Activated naive CD4-positive, alpha-beta T cell (primary cell): ENCODE measurements around the gene NUAK2.

Experiments used
- DNase-seq, 4 experiments: peaks; one replicate each; lab custom pipeline; 2025; lab: John Stamatoyannopoulos, UW

NUAK2 gene

DNA sequence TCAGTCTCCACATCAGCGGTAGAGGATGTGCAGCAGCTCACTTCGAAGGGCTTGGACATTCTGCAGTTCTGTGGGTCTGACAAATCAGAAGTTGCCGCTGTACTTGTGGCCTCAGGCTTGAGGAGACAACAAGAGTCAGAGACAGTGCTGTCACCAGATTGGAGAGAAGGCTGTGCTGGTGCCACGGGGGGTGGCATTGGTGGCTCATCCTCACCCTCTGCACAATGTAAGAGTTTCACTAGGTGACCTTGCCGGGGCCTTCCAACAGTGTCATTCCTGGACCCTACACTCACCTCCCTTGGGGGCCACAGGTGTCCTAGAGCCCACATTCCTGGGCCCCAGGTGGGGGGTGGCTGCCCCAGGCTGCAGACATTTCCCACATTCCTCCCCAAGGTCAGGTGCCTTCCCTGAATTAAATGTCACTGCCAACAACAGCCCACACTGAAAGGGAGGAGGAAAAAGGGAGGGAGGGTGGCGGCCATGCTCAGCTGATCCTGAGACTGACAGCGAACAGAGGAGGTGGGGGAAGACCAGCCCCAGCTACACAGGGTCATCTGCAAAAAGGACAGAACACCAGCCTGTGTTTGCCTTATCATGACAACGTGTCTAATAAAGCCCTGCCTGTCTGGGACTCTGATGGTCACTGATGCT, 47.4 kb downstream of the NUAK2 start:
- no peak for DNase-seq

DNA sequence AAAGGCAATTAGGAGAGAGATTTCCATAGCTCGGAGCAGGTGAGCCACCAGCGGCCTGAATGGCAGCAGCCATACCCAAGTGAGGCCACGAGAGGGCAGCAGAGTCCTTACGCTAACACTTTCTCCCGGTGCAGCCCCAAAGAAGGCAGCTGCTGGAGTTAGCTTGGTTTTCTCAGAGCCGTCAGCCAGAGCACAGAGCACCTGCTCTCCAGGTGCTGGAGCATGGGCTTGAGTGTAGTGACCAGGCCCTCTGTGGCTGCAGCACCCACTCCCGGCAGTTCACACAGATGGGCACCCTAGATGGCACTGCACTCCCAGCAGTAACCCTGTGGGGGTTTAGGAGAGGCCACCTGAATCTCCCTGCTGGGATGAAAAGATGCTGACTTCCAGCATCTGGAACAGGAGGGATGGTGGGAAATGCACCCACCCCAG, 48.0 kb downstream of the NUAK2 start:
- DNase-seq = peak; percentile 52 to 85 (median 80)

DNA sequence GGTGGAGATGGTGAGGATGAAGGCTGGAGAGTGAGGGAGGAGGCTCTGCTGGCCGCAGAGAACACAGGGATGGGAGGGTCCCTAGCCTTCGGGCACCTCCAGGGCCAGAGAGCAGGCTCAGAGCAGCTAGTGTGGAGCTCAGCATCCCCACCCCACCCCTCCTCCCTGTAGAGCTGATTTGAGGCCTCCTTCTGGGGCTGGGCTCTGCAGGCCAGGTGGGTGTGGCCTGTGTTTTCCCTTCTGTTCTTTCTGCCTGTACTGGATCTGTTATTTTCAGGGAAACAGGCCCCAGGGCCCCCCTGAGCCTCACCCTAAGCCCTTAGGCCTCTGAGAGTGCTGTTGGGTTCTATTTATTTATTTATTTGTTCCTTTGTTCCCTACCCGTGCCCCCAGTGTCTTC, 49.0 kb downstream of the NUAK2 start:
- no peak for DNase-seq

DNA sequence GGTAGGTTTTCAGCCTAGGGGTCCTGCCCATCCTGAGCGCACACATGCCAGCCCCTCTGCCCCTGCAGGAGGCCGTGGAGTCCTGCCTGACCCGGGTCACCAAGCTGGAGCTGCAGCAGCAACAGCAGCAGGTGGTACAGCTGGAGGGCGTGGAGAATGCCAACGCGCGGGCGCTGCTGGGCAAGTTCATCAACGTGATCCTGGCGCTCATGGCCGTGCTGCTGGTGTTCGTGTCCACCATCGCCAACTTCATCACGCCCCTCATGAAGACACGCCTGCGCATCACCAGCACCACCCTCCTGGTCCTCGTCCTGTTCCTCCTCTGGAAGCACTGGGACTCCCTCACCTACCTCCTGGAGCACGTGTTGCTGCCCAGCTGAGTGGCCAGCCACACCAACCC, 49.8 kb downstream of the NUAK2 start:
- DNase-seq = no peak

DNA sequence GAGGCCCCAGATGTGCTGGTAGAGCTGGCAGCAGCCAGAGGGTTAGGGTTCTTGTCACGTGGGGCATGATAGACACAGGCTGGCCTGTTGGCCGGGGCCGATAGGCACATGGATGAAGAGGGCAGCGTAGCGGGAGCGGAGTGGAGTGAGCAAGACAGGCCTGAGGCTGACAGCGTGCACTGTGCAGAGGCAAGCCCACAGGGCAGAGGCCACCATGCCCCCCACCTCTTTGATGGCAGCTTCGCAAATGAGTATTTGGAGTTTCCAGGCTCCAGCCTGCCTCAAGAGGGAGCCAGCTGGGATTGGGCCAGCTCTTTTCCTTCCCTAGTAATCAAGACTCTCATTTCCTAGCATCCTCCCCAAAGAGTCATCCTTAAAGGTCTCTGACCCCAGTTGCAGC, 50.3 kb downstream of the NUAK2 start:
- no peak for DNase-seq

DNA sequence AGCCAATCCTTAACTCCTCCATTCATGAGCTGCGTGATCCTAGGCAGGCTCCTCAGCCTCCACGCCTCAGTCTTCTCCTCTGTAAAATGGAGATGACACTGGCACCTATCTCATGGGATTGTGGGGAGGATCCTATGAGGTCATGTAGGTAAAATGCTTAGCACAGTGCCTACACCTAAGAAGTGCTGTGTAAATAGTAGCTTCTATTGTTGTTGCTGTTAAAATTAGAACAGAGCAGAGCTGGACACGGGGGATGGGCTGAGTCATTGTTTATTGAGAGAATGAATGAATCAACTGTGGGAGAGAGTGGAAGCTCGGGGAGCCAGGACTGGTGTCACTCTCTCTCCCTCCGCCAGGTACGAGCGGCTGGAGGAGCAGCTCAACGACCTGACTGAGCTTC, 50.8 kb downstream of the NUAK2 start:
- DNase-seq = no peak

DNA sequence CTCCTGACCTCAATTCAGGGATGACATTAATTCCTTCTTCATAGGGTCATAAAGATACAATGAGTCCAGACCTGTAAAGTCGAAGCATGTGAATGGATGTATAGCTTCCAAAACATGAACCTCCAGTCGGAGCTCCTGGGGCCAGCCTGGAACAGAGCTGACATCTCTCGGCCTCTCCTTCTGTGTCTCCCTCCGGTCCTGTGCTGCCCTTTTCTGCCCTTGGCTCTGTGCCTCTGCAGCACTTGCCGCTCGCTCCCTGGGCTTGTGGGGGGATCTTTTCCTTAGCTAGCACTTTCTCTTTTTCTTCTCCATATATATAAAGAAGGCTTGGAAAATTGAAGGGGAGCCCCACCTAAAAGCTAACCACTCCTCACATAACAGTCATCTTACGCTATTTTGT, 51.3 kb downstream of the NUAK2 start:
- no peak for DNase-seq

DNA sequence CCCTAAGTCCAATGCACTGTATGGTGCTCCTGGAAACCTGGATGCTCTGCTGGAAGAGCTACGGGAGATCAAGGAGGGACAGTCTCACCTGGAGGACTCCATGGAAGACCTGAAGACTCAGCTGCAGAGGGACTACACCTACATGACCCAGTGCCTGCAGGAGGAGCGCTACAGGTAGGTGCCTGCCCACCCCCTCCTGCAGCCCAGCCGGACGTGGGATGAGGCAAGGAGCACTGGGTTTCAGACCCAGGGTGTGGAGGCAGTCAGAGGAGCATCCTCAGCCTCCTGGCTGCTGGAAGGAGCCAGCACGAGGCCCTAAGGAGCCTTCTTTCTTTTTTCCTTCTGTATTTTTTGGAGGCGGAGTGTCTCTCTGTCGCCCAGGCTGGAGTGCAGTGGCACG, 51.8 kb downstream of the NUAK2 start:
- DNase-seq = no peak

DNA sequence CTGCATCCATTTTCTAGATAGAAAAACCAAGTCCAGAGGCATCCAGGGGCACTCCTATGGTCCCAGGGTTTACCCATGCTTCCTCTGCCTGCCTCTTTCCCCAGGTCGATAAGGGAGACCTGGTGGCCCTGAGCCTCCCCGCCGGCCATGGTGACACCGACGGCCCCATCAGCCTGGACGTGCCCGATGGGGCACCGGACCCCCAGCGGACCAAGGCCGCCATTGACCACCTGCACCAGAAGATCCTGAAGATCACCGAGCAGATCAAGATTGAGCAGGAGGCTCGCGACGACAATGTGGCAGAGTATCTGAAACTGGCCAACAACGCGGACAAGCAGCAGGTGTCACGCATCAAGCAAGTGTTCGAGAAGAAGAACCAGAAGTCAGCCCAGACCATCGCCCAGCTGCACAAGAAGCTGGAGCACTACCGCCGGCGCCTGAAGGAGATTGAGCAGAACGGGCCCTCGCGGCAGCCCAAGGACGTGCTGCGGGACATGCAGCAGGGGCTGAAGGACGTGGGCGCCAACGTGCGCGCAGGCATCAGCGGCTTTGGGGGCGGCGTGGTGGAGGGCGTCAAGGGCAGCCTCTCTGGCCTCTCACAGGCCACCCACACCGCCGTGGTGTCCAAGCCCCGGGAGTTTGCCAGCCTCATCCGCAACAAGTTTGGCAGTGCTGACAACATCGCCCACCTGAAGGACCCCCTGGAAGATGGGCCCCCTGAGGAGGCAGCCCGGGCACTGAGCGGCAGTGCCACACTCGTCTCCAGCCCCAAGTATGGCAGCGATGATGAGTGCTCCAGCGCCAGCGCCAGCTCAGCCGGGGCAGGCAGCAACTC, 52.5 kb downstream of the NUAK2 start:
- no peak for DNase-seq

DNA sequence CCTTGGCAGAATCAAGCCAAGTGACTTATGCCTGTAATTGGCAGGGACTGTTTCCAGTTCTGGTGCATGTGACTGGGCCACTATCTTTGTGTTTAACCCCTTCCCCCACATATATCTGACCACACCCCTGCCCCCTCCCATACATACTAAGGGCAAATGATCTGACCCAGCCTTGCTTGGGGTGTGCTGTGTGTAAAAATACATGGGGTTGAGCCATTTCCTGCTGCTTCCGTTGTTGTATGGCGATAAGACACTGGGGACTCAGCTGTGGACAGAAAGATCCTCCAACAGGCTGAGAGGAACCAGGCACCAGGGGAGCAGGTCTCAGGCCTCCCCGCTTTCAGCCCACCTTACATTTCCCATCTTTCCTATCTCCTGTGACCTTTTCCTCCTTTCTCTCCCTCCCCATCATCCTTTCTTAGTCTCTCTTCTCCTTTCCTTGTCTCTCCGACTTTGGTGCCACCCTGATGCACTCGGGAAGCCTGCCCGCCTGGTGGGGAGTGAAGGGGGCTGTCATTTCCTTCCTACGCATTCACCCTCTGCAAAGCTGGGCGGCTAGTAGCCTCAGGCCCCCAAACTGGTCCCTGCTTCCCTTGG, 54.1 kb downstream of the NUAK2 start:
- DNase-seq = no peak

DNA sequence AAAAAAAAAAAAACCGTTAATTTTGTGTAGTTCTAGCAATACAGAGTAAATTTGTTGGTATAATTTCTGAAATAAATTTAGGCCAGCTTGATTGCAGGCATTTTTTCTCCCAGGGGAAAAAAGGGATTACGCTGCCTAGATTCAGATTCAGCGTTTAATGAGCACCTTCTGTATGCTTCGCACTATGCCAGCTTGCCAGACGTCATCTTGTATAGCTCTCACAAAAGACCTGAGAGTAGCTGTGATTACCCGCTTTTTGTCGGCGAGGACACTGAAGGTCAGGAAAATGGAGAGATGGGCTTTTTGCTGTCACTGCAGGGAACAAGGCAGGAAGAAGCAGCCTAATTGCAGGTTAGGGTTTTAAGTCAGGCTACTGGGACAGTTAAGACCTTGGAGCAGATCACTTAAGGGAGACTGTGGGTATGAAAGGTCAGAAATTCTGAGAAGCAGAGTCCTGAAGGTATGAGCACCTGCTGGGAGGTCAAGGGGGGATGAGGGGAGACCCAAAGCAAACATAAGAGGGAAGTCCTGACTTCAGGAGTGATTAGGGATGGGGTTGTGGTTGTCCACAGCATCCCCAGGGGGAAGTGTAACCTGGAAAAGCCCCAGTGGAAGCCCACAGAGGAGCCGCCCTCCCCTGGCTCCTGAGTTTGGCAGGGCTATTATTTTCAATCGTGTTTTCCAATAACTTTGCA, 54.8 kb downstream of the NUAK2 start:
- DNase-seq = no peak

DNA sequence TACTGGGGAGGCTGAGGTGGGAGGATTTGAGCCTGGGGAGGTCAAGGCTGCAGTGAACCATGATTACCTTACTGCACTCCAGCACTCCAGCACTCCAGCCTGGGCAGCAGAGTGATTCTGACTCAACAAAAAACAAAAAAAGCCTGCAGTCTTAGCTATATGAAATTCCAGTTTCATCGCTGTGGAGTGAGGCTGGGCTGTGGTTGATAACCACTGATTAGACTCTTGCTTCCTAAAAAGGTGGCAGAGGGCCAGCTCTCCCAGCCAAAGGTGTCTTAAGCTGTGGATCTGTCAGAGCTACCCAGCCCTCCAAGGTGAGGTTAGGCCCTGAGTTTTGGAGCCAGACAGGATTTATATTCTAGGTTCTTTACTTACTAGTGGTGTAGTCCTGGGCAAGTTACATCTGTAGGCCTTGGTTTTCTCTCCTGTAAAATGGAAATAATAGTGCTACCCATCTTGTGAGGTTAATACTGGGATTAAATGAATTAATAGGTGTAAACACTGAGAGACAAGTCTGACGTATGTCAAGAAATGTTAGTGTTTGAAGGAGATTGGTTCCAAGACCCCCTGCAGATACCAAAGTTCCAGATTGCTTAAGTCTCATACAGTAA, 57.9 kb downstream of the NUAK2 start:
- DNase-seq = no peak

DNA sequence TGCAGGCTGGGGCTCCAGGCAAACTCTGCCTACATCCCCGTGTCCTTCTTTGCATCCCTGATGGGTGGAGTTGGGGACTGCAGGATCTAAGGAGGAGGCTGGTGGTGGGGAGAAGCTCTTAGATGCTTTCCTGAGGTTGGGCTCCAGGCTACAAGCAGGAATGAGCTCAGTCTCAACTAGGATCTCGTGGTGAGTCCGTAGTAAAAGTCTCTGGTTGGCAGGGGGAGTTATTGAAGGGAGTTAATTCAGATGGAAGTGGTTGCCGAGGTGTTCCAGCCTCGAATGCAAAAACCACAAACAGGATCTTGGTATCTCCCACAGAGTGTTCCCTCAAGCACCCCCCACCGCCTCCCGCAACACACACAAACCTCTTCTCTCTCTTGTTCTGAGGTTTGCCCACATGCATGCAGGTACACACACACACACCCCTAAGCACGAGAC, 58.8 kb downstream of the NUAK2 start:
- DNase-seq = no peak

DNA sequence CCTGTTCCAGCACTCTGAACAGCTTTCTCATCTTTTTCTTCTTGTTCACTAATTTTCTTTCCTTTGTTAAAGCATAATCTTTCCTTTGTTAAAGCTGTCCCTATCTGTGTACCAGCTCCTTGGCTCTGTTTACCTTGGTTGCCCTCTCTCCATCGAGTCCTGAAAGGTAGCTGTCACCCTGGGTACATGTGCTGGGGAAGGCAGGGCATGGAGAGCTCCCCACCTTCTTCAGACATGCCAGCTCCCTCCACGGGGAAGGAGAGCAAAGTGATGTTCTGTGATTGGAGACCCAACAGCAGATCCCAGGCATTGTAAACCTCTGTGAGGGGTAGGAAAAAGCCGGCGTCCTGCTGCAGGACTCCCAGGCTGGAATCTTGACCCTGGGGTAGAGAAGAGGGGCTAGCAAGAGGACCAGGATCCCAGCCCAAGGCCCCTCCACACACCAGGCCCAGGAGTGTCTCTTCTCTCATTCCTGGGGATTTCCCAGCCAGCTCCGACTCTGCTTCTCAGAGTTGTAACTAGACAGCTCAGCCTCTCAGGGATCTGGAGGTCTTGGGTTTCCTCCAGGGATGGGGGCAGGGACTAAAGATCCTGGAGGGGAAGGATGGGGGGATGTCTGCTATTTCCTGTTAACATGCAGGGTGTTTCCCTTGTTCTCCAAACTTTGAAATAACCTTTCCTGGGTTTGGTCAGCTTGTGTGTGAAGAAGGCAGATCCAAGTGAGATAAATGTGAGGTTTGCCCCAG, 59.4 kb downstream of the NUAK2 start:
- DNase-seq = no peak

DNA sequence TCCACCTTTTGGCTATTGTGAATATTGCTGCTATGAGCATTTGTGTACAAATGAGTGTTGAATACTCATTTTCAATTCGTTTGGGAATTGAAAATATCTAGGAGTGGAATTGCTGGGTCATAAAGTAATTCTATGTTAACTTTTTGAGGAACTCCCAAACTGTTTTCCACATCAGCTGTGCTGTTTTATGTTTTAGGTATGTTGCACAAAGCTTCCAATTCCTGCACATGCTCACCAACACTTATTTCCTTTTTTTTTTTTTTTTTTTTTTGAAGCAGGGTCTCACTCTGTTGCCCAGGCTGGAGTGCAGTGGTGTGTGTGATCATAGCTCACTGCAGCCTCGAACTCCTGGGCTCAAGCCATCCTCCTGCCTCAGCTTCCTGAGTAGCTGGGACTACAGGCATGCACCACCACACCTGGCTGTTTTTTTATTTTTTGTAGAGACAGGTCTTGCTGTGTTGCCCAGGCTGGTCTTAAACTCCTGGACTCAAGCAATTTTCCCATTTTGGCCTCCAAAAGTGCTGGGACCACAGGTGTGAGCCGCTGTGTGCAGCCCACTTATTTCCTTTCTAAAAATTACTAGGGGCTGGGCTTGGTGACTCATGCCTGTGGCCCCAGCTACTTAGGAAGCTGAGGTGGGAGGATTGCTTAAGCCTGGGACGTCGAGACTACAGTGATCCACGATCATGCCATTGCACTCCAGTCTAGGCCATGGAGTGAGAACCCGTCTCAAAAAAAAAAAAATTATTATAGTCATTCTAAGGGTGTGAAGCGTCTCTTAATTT, 60.4 kb downstream of the NUAK2 start:
- no peak for DNase-seq

DNA sequence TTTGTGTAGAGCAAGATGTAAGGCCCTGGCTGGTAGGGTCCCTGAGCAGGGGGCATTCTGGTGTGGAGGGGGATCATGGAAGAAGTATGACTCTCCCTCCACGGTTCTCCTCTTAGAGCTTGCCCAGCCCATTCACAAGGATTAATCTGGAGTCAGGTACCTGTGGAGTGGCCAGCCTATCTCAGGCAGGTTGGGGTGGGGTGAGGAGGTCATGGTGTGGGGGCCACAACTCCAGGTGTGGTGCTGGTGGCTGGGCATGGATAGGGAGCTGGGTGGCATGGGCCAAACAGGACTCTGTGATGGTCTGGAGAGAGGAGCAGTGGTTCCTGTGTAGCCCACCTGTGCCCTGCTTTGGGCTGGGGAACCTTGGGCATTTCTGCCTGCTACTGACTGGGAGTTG, 61.5 kb downstream of the NUAK2 start:
- DNase-seq = no peak

DNA sequence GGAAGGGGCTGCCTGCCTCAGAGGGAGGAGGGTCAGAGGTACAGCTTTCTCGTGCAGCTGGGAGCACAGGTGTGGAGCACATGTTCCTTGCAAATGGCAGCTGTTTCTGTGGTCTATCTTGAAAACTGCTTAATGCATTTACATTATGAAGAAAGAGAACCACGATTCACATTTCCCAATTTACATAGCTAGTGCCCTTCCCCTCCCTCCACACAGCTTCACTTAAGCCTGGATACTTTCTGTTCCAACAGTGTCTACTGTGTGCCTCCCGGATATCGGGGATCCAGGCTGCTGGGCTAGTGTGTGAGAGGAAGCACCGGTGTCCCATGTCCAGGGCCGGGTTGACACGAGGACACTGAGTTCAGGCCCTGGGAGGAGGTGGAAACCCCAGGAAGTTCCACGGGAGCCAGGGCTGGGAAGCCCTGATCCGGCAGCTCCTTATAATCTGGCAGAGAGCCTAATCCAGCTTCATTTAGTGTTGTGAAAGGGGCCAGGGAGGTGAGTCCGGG, 62.2 kb downstream of the NUAK2 start:
- DNase-seq = no peak

DNA sequence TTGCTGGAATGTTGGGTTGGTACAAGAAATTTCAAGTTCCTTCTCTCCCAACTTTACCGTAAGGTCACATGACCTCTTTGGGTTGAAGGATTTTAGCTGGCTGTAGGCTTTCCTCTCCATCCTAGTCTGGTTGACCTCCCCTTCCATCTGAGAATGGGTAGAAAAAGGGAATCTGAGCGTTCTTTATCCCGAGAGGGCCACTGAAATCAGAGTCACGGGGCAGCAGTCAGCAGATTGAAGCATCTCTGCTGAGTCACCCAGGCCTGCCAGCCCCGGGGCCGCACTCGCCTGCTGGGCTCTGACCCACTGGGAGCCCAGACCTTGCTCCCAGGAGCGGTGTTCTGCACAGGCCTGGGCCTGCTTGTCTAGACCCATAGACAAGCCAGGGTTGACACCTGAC, 62.8 kb downstream of the NUAK2 start:
- no peak for DNase-seq

DNA sequence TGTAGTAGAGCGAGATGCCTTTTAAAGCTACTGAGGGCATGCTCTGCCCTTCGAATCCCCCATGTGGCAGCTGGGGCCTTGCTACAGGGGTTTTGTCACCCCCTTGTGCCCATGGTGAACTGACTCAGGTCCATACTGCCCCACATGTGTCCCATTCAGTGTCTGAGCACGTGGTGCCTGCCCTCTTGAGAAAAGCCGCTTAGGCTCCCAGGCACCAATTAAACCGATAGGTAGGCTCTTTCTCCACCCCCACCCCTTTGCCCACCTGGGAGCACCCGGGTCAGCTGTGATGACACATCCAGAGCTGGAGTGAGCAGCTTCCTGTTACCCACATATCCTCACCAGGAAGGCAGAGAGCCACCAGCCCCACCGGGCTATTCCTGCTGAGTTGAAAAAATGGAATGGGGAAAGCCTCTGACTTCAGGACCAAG, 63.3 kb downstream of the NUAK2 start:
- no peak for DNase-seq

DNA sequence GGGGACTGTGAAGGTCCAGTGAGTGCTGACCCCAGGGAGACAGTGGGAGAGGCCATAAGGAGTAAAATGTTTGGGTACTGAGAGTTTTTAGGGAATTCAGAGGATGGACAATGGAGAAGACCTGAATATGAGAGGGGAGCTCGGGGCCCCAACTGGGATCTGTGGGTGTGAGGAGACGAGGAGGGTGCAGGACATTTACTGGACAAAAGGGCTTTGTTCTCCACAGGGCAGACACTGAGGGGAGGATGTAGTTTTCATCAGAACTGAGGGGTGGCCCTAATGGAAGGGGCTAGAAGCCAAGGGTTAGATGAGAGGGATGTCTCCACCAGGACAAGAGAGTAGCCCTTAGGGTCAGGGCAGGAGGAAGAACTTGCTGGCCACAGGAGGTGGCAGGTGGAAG, 63.8 kb downstream of the NUAK2 start:
- DNase-seq = no peak
